Upper lobe of left lung (tissue), 4 donors: Measurements from ENCODE around the gene TREML2.

Source experiments
- EP300 ChIP-seq, 4 donors: sonication (generic); formaldehyde crosslinking; IDR thresholded peaks; one replicate each; pipeline ENCODE4 v1.5.1; 2017; ENCODE audit warnings: antibody characterized with exemption in 4 of 4, control low read depth in 2 of 4
- TF ChIP-seq, protein P1 (sequence below), 6 experiments: fragments of 450-650 bp in 4 of 6; fragments of 200-600 bp in 2 of 6; sonication (generic) in 2 of 6; IDR thresholded peaks; one replicate each; pipeline ENCODE4 v1.5.1; 2016 to 2019; ENCODE audit warnings: antibody characterized with exemption in 6 of 6

DNA sequence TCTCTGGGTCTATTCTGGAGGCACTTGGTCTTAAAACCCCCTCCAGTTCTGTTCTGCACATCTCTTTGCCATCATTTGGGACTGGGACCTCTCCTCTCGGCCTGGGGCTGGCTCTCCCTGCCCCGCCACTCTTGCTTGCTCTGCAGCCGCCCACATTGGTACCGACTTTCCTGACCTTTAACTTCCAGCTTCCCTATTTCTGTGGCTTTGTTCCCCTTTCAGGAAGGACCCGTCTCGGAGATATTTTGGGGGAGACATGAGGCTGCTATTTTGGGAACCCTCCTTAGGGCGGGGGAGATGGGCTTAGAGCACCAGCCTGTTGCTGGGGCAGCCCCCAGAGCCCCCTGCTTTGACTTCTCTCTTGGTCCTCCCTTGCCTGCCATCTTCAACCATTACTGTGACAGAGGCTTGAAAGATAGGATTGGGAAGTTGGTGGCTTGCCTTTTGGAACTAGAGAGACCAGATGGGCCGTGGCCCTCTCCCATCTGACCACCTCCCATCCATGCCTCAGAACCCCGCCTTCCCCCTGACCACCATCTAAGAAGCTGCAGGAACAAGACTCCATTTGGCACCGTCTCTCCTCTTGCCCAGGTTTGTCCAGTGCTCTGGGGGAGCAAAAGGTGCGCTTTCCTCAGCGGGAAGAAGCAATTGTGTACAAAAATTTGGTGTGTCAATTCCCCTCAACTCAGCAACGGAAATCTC lies 38.9 kb downstream of the TREML2 start:
- TF ChIP-seq, protein P1, sequence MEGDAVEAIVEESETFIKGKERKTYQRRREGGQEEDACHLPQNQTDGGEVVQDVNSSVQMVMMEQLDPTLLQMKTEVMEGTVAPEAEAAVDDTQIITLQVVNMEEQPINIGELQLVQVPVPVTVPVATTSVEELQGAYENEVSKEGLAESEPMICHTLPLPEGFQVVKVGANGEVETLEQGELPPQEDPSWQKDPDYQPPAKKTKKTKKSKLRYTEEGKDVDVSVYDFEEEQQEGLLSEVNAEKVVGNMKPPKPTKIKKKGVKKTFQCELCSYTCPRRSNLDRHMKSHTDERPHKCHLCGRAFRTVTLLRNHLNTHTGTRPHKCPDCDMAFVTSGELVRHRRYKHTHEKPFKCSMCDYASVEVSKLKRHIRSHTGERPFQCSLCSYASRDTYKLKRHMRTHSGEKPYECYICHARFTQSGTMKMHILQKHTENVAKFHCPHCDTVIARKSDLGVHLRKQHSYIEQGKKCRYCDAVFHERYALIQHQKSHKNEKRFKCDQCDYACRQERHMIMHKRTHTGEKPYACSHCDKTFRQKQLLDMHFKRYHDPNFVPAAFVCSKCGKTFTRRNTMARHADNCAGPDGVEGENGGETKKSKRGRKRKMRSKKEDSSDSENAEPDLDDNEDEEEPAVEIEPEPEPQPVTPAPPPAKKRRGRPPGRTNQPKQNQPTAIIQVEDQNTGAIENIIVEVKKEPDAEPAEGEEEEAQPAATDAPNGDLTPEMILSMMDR (IDR thresholded peaks at IDR 0.05) = no peak
- TF ChIP-seq EP300 (IDR thresholded peaks at IDR 0.05) = no peak
